OCI-LY1 (cell line): ENCODE results near the gene PTK7.

Experiments
- H2AFZ ChIP-seq: fragments of 200-600 bp; sonication (generic), shearing (Covaris generic); 2 replicates; pipeline ENCODE4 v1.6.0; 2014; ENCODE audit warnings: antibody characterized with exemption, mild to moderate bottlenecking, low read length
- H3F3A ChIP-seq: fragments of 200-600 bp; sonication (generic), shearing (Covaris generic); 2 replicates; pipeline ENCODE4 v1.6.0; 2014; ENCODE audit warnings: mild to moderate bottlenecking, antibody characterized with exemption, low read length, moderate library complexity; ENCODE audit not compliant: insufficient read depth
- H3K27ac ChIP-seq: fragments of 200-600 bp; sonication (generic); 2 replicates; pipeline ENCODE4 v1.5.1; 2014; ENCODE audit warnings: low read length, mixed run types, mild to moderate bottlenecking, low read depth; ENCODE audit not compliant: poor library complexity, severe bottlenecking
- H3K27me3 ChIP-seq: fragments of 200-600 bp; sonication (generic); 2 replicates; pipeline ENCODE4 v1.6.0; 2014; ENCODE audit warnings: antibody characterized with exemption, mild to moderate bottlenecking, low read length, moderate library complexity; ENCODE audit not compliant: insufficient read depth
- H3K36me3 ChIP-seq: fragments of 200-600 bp; sonication (generic); 2 replicates; pipeline ENCODE4 v1.6.1; 2014; ENCODE audit warnings: mild to moderate bottlenecking, antibody characterized with exemption, low read length, moderate library complexity, mixed read lengths; ENCODE audit not compliant: insufficient read depth
- H3K4me1 ChIP-seq: fragments of 200-600 bp; sonication (generic); 2 replicates; pipeline ENCODE4 v1.5.1; 2014; ENCODE audit warnings: mild to moderate bottlenecking, low read length, moderate library complexity; ENCODE audit not compliant: insufficient read depth, severe bottlenecking
- H3K4me2 ChIP-seq: fragments of 200-600 bp; sonication (generic), shearing (Covaris generic); 2 replicates; pipeline ENCODE4 v1.6.1; 2014; ENCODE audit warnings: low read length
- H3K4me3 ChIP-seq: fragments of 200-600 bp; sonication (generic); 2 replicates; pipeline ENCODE4 v1.5.1; 2014; ENCODE audit warnings: low read length, low read depth, mild to moderate bottlenecking, mixed read lengths; ENCODE audit not compliant: poor library complexity, severe bottlenecking
- H3K79me2 ChIP-seq: fragments of 200-600 bp; shearing (Covaris generic); 2 replicates; pipeline ENCODE4 v1.6.1; 2016; ENCODE audit warnings: mixed run types, low read length, mixed read lengths; ENCODE audit not compliant: insufficient read depth
- H3K9ac ChIP-seq: fragments of 200-600 bp; sonication (generic), shearing (Covaris generic); 2 replicates; pipeline ENCODE4 v1.6.1; 2014; ENCODE audit warnings: mild to moderate bottlenecking, low read length, mixed read lengths
- H3K9me2 ChIP-seq: fragments of 200-600 bp; sonication (generic), shearing (Covaris generic); 2 replicates; pipeline ENCODE4 v1.6.1; 2014; ENCODE audit warnings: low read depth, mild to moderate bottlenecking, low read length, mixed read lengths
- H3K9me3 ChIP-seq: fragments of 200-600 bp; shearing (Covaris generic); 2 replicates; pipeline ENCODE4 v1.6.1; 2014; ENCODE audit warnings: low read length, mixed read lengths
- H4K20me1 ChIP-seq: fragments of 200-600 bp; sonication (generic), shearing (Covaris generic); 2 replicates; pipeline ENCODE4 v1.6.0; 2016; ENCODE audit warnings: mild to moderate bottlenecking, low read length; ENCODE audit not compliant: insufficient read depth
- EZH2 ChIP-seq: fragments of 200-600 bp; sonication (generic), shearing (Covaris generic); IDR thresholded peaks from 2 replicates; pipeline ENCODE4 v1.8.0; 2017; ENCODE audit warnings: borderline replicate concordance, mixed run types, mild to moderate bottlenecking, antibody characterized with exemption, low read length, moderate library complexity, mixed read lengths
- TF ChIP-seq, protein P1 (sequence below): fragments of 200-600 bp; sonication (generic), shearing (Covaris generic); IDR thresholded peaks from 2 replicates; pipeline ENCODE4 v1.5.1; 2017; ENCODE audit warnings: mild to moderate bottlenecking, antibody characterized with exemption, low read length, moderate library complexity, mixed read lengths

The PTK7 gene

DNA sequence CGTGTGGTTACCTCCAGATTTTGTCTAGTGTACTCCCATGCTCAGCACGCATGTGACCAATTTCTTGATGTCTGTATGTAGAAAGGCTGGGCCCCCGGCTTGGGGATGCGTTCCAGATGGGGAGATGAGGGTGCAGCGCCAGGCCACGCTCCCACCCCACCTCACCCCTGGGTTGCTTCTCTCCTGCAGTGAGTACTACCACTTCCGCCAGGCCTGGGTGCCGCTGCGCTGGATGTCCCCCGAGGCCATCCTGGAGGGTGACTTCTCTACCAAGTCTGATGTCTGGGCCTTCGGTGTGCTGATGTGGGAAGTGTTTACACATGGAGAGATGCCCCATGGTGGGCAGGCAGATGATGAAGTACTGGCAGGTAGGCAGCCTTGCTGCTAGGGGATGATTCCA, 83.5 kb downstream of the PTK7 start:
- no peaks in the 10 kb centered on the region for H3K27me3 ChIP-seq

DNA sequence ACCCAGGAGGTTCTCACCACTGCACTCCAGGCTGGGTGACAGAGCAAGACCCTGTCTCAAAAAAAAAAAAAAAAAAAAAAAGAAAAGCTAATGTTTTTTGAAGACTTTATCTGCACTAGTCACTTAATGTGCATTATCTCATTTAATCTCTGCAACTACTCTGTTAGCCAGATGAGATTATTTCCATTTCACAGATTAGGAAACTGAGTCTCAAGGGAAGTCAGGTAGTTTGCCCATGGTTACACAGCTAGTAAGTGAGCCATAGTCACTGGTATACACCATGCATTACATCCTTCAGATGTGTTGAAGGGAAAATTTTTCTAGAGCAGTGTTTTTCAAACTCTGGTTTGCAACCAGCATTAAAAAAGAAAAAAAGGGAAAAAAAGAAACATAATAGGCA, 87.8 kb downstream of the PTK7 start:
- Histone ChIP-seq H3K27ac (no peak overlapping the region), H3K9ac (no peak overlapping the region), H3K9me3 (no peaks in the 10 kb centered on the region), H3K4me3 (no peak overlapping the region), H3K4me1 (no peaks in the 10 kb centered on the region), H2AFZ (no peak overlapping the region), H3F3A (no peaks in the 10 kb centered on the region), H3K9me2 (no peaks in the 10 kb centered on the region), H3K79me2 (no peaks in the 10 kb centered on the region), H3K27me3 (no peaks in the 10 kb centered on the region), H3K36me3 (no peaks in the 10 kb centered on the region), H3K4me2 (no peak overlapping the region), H4K20me1 (no peaks in the 10 kb centered on the region)
- no peak for TF ChIP-seq EZH2

More for the DNA sequence above, 83.5 kb downstream of the PTK7 start:
- Histone ChIP-seq H3K9me2 (no peaks in the 10 kb centered on the region), H3K4me1 (no peaks in the 10 kb centered on the region), H4K20me1 (no peaks in the 10 kb centered on the region), H3K9me3 (no peaks in the 10 kb centered on the region), H3K36me3 (no peaks in the 10 kb centered on the region), H3K27ac (no peak overlapping the region), H3F3A (no peaks in the 10 kb centered on the region), H3K4me2 (no peak overlapping the region), H3K9ac (no peak overlapping the region), H2AFZ (no peak overlapping the region), H3K4me3 (no peak overlapping the region), H3K79me2 (no peaks in the 10 kb centered on the region)
- TF ChIP-seq, protein P1, sequence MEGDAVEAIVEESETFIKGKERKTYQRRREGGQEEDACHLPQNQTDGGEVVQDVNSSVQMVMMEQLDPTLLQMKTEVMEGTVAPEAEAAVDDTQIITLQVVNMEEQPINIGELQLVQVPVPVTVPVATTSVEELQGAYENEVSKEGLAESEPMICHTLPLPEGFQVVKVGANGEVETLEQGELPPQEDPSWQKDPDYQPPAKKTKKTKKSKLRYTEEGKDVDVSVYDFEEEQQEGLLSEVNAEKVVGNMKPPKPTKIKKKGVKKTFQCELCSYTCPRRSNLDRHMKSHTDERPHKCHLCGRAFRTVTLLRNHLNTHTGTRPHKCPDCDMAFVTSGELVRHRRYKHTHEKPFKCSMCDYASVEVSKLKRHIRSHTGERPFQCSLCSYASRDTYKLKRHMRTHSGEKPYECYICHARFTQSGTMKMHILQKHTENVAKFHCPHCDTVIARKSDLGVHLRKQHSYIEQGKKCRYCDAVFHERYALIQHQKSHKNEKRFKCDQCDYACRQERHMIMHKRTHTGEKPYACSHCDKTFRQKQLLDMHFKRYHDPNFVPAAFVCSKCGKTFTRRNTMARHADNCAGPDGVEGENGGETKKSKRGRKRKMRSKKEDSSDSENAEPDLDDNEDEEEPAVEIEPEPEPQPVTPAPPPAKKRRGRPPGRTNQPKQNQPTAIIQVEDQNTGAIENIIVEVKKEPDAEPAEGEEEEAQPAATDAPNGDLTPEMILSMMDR: no peak
- TF ChIP-seq EZH2: no peak

DNA sequence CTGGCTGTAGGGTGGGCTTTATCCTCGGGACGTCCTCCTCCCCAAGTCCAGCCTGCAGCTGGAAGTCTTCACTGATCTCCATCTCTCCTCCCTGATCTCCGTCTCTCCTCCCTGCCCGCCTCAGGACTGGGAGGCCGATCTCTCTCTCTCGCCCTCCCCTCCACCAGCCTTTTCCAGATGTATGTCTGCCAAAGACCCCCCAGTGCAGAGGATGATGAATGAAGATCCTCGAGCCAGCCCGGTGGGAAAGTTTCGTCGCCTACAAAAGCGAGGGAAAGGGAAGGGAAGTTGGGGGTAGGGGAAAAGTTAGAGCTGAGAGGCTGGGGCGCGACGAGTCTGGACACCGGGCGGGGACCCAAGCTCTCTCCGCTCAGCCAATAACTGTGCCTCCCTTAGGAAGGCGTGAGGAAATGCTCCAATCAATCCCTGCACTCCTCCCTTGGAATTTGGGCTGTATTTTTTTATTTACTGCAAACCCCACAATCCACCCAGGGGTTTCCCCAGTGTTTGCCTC, 94.4 kb downstream of the PTK7 start:
- Histone ChIP-seq H3K9ac (peak overlapping the region; percentile 80), H4K20me1 (no peaks in the 10 kb centered on the region), H3F3A (no peaks in the 10 kb centered on the region; the same call in 1 of the 2 replicates), H3K36me3 (peaks cover 11% of the 10 kb centered on the region), H3K4me2 (peak overlapping the region; percentile 85), H3K4me1 (peaks cover 32% of the 10 kb centered on the region), H2AFZ (no peak overlapping the region), H3K9me2 (no peaks in the 10 kb centered on the region), H3K79me2 (peaks cover 18% of the 10 kb centered on the region), H3K27me3 (no peaks in the 10 kb centered on the region), H3K4me3 (peak overlapping the region; percentile 85), H3K27ac (peak overlapping the region; percentile 33), H3K9me3 (no peaks in the 10 kb centered on the region)
- TF ChIP-seq EZH2: no peak
- TF ChIP-seq, protein P1: no peak

DNA sequence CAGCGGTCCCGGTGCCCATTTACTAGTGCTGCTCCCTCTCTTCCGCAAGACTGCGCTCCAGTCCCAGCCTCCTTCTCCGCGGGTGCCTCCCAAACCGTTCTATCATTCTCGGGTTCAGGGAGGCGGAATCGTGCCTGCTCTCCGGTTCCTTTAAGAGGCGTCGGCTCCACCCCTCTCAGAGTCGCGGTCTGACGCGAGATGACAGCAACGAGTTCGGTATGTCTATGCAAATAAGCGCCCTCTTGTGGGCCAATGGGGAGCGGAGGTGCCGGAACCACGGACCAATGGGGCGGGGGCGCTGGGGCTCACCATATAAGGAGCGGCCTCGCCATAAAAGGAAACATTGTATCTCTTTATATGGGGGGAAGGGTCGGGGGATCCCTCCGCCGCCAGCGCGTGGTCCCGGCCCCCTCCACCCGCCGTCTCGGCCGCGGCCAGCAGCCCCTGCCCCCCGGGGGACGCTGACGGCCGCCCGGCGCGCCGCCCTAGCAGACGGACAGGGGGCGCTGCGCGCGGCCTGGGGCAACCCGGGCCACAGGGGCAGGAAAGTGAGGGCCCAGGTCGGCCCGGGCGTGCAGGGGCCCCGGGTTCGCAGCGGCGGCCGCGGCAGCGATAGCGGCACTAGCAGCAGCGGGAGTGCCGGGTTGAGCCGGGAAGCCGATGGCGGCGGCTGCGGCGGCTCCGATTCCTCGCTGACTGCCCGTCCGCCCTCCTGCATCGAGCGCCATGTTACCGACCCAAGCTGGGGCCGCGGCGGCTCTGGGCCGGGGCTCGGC, 95.0 kb downstream of the PTK7 start, which contains the start of gene SRF:
SRF (plus strand) TSS at position 339 of the 776 bp plus-strand sequence; CDS start at position 727, 388 bp downstream.
- H3K9me3 ChIP-seq: no peaks in the 10 kb centered on the region
- H3K9ac ChIP-seq: peak within 1 kb of the TSS; percentile 97
- H3K4me1 ChIP-seq: peaks cover 32% of the 10 kb centered on the region
- H3K4me3 ChIP-seq: peak within 1 kb of the TSS; percentile 85
- TF ChIP-seq EZH2: no peak
- TF ChIP-seq, protein P1: peak; percentile 26
- H2AFZ ChIP-seq: no peak within 1 kb of the TSS
- H3K79me2 ChIP-seq: peaks cover 18% of the 10 kb centered on the region
- H3K4me2 ChIP-seq: peak within 1 kb of the TSS; percentile 85
- H3K36me3 ChIP-seq: peaks cover 18% of the 10 kb centered on the region
- H4K20me1 ChIP-seq: no peaks in the 10 kb centered on the region
- H3K9me2 ChIP-seq: no peaks in the 10 kb centered on the region
- H3F3A ChIP-seq: no peaks in the 10 kb centered on the region; the same call in 1 of the 2 replicates
- no peaks in the 10 kb centered on the region for H3K27me3 ChIP-seq
- peak within 1 kb of the TSS; percentile 82 for H3K27ac ChIP-seq
